ENCODE results near the gene NUP210. TPM values are rescaled to one million over a fixed set of nuclear protein-coding genes. Genes with fewer than 3 reads are reported as not detected.
"Not testable (repeated sequence)": the region's sequence is repeated elsewhere in the genome, so short reads cannot be mapped to it uniquely, and the experiment has no call there.

Gene NUP210
- polyA plus RNA-seq, 1 experiment, result 0.32 TPM

DNA sequence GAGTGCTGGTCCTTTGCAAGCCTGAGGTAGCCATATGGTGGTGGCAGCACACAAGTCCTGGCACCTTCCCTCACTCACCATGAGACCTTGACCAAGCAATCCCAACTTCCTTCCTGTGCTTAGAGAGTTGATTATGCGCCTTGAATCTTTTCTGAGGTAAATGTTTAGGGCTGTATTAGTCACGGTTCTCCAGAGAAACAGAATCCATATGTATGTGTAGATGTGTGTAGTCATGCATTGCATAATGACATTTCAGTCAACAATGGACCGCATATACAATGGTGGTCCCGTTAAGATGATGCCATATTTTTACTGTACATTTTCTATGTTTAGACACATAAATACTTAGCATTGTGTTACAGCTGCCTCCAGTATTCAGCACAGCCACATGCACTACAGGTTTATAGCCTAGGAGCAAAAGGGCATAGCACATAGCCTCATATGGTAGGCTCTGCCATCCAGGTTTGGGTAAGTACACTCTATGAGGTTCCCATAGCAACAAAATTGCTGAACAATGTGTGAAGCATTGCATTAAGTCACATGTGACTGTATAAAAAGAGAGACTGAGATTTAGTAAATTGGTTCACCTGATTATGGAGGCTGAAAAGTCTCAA lies 20.2 kb upstream of the NUP210 start:
- no peak for DNase-seq (ENCODE audit: low read depth)
- no peak overlapping the region for H3K4me3 ChIP-seq (ENCODE audit: low read depth, low read length)
- TF ChIP-seq, protein P1, sequence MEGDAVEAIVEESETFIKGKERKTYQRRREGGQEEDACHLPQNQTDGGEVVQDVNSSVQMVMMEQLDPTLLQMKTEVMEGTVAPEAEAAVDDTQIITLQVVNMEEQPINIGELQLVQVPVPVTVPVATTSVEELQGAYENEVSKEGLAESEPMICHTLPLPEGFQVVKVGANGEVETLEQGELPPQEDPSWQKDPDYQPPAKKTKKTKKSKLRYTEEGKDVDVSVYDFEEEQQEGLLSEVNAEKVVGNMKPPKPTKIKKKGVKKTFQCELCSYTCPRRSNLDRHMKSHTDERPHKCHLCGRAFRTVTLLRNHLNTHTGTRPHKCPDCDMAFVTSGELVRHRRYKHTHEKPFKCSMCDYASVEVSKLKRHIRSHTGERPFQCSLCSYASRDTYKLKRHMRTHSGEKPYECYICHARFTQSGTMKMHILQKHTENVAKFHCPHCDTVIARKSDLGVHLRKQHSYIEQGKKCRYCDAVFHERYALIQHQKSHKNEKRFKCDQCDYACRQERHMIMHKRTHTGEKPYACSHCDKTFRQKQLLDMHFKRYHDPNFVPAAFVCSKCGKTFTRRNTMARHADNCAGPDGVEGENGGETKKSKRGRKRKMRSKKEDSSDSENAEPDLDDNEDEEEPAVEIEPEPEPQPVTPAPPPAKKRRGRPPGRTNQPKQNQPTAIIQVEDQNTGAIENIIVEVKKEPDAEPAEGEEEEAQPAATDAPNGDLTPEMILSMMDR (IDR thresholded peaks at IDR 0.05; ENCODE audit: insufficient read depth, low read depth, low read length), result no peak
- no peaks in the 10 kb centered on the region for H3K36me3 ChIP-seq (ENCODE audit: control insufficient read depth, insufficient read depth, low read length)
- ChIA-PET POLR2A (no interaction called here), CTCF (interaction anchor here (1.5 kb wide), 1 partner anchor 13 kb away, joined by 3 read pairs; no protein-coding TSS in a partner anchor)
- H3K27me3 ChIP-seq (ENCODE audit: control insufficient read depth, insufficient read depth, low read length), result no peaks in the 10 kb centered on the region

DNA sequence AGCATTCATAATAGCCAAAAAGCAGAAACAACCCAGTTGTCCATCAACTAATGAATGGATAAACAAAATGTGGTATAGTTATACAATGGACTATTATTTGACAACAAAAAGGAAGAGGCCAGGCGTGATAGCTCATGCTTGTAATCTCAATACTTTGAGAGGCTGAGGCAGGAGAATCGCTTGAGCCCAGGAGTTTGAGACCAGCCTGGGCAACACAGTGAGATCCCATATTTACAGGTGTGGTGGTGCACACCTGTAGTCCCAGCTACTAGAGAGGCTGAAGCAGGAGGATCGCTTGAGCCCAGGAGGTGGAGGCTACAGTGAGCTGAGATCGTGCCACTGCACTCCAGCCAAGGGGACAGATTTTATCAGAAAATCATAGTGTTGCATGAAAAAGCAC lies 16.1 kb upstream of the NUP210 start:
- H3K4me3 ChIP-seq (ENCODE audit: low read depth, low read length); H3K27me3 ChIP-seq (ENCODE audit: control insufficient read depth, insufficient read depth, low read length); POLR2A ChIA-PET; DNase-seq (ENCODE audit: low read depth); CTCF ChIA-PET; H3K36me3 ChIP-seq (ENCODE audit: control insufficient read depth, insufficient read depth, low read length): not testable (repeated sequence)

DNA sequence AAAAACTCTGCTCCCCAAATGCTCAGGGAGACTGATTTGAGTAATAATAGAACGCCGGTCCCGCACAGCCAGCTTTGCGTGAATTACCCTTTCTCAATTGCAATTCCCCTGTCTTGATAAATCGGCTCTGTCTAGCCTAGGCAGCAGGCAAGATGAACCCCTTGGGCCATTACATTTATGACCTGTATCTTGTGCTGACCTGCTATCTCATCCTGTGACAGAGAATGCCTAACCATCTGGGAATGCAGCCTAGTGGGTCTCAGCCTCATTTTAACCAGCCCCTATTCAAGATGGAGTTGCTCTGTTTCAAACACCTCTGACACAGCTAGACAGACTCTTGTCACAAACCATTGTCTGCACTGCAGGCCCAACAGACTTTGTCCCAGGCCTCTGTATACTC lies 13.8 kb upstream of the NUP210 start:
- H3K36me3 ChIP-seq (ENCODE audit: control insufficient read depth, insufficient read depth, low read length), result no peaks in the 10 kb centered on the region
- CTCF ChIA-PET, result no interaction called here

DNA sequence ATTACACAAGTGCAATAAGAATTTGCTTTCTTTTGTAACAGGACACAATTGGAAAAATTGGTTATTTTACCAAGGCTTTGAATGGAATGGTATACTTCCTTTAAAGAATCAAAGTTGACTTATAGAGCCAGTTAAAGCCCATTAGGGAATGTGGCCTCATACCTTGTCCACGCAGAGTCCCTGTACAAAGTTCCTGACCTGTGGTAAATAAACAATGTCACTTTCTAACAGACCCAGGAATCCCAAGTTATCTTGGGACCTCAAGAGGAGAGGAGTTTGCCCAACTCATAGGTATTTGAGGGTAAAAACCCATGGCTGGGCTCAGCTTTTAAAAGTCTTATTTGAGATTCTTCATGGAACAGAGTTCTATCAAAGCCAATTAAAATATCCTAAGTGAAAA lies 12.0 kb upstream of the NUP210 start:
- Histone ChIP-seq H3K36me3 (ENCODE audit: control insufficient read depth, insufficient read depth, low read length) (no peaks in the 10 kb centered on the region), H3K4me3 (ENCODE audit: low read depth, low read length) (no peak overlapping the region), H3K27me3 (ENCODE audit: control insufficient read depth, insufficient read depth, low read length) (no peaks in the 10 kb centered on the region)
- TF ChIP-seq, protein P1 (IDR thresholded peaks at IDR 0.05; ENCODE audit: insufficient read depth, low read depth, low read length), result no peak
- no peak for DNase-seq (ENCODE audit: low read depth)
- ChIA-PET CTCF (no interaction called here), POLR2A (no interaction called here)

More for the DNA sequence above, 13.8 kb upstream of the NUP210 start:
- POLR2A ChIA-PET, result no interaction called here
- H3K4me3 ChIP-seq (ENCODE audit: low read depth, low read length), result no peak overlapping the region
- TF ChIP-seq, protein P1 (IDR thresholded peaks at IDR 0.05; ENCODE audit: insufficient read depth, low read depth, low read length), result no peak
- no peak for DNase-seq (ENCODE audit: low read depth)
- H3K27me3 ChIP-seq (ENCODE audit: control insufficient read depth, insufficient read depth, low read length), result no peaks in the 10 kb centered on the region

DNA sequence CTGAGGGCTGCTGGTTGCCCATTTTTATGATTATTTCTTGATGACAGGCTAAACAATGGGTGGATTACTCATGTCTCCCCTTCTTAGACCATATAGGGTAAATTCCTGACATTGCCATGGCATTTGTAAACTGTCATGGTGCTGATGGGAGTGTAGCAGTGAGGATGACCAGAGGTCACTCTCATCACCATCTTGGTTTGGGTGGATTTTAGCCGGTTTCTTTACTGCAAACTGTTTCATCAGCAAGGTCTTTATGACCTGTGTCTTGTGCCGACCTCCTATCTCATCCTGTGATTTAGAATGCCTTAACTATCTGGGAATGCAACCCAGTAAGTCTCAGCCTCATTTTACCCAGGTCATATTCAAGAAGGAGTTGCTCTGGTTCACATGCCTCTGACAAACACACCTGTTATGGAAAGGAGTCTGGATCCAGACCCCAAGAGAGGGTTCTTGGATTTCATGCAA lies 10.3 kb upstream of the NUP210 start:
- H3K36me3 ChIP-seq (ENCODE audit: control insufficient read depth, insufficient read depth, low read length); CTCF ChIA-PET; H3K27me3 ChIP-seq (ENCODE audit: control insufficient read depth, insufficient read depth, low read length); H3K4me3 ChIP-seq (ENCODE audit: low read depth, low read length); POLR2A ChIA-PET; DNase-seq (ENCODE audit: low read depth): not testable (repeated sequence)

DNA sequence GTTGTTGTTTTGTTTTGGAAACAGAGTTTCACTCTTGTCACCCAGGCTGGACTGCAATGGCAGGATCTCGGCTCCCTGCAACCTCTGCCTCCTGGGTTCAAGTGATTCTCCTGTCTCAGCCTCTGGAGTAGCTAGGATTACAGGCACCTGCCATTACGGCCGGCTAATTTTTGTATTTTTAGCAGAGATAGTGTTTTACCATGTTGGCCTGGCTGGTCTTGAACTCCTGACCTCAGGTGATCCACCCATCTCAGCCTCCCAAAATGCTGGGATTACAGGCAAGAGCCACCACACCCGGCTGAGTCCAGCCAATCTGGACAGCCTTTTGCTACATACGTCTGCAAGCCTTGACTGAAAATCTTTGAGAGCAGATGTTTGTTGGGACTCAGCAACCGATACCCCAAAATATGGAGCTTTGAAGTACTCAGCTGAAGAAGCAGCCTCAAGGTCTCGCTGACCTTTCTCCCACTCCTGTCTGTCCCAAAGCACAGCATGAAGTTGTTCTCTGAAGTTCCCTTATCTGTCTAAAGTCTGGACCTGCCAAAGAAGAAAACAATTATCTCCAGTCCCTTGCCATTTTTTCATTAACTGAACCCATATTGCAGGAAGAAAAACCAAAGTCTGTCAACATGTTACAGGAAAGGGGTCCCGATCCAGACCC lies 9.6 kb upstream of the NUP210 start:
- H3K27me3 ChIP-seq (ENCODE audit: control insufficient read depth, insufficient read depth, low read length), result no peaks in the 10 kb centered on the region
- no peak for DNase-seq (ENCODE audit: low read depth)
- TF ChIP-seq, protein P1 (IDR thresholded peaks at IDR 0.05; ENCODE audit: insufficient read depth, low read depth, low read length), result no peak
- ChIA-PET POLR2A (no interaction called here), CTCF (no interaction called here)
- no peaks in the 10 kb centered on the region for H3K36me3 ChIP-seq (ENCODE audit: control insufficient read depth, insufficient read depth, low read length)
- H3K4me3 ChIP-seq (ENCODE audit: low read depth, low read length), result no peak overlapping the region

DNA sequence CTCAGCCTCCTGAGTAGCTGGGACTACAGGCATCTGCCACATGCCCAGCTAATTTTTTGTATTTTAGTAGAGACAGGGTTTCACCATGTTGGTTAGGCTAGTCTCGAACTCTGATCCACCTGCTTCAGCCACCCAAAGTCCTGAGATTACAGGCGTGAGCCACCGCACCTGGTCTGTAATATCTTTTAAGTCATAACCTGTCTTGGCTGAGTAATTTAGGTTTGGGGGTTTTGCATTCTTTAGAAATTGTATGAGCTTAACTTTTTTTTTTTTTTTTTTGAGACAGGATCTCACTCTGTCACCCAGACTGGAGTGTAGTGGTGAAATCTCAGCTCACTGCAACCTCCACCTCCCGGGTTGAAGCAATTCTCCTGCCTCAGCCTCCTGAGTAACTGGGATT lies 8.6 kb upstream of the NUP210 start:
- DNase-seq (ENCODE audit: low read depth); H3K36me3 ChIP-seq (ENCODE audit: control insufficient read depth, insufficient read depth, low read length); POLR2A ChIA-PET; H3K4me3 ChIP-seq (ENCODE audit: low read depth, low read length); H3K27me3 ChIP-seq (ENCODE audit: control insufficient read depth, insufficient read depth, low read length): not testable (repeated sequence)
- CTCF ChIA-PET, result interaction anchor here (0.5 kb wide), 1 partner anchor 213 kb away, joined by 3 read pairs; no protein-coding TSS in a partner anchor
